ENCODE measurements around the gene SIRT2. TPM values are rescaled to one million over a fixed set of nuclear protein-coding genes. Genes with fewer than 3 reads are reported as not detected.
"Not testable (repeated sequence)": the region's sequence is repeated elsewhere in the genome, so short reads cannot be mapped to it uniquely, and the experiment has no call there.

Gene SIRT2
- total and polyA plus RNA-seq, 2 of the 13 experiments (the other 11 are each of a cell fraction or from before 2014, with no cell fraction given): 22.3 to 26.1 TPM

DNA sequence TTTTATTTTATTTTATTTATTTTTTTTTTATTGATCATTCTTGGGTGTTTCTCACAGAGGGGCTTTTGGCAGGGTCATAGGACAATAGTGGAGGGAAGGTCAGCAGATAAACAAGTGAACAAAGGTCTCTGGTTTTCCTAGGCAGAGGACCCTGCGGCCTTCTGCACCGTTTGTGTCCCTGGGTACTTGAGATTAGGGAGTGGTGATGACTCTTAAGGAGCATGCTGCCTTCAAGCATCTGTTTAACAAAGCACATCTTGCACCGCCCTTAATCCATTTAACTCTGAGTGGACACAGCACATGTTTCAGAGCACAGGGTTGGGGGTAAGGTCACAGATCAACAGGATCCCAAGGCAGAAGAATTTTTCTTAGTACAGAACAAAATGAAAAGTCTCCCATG is 44.5 kb downstream of the SIRT2 start:
- DNase-seq (ENCODE audit: low spot score); POLR2A ChIA-PET; H3K79me2 ChIP-seq (ENCODE audit: insufficient read depth, low read length); H3K9ac ChIP-seq (ENCODE audit: insufficient read depth, low read depth, low read length); BruUV-seq (replicated peaks); H3K4me2 ChIP-seq (ENCODE audit: low read depth, low read length); FAIRE-seq; H3K27ac ChIP-seq (ENCODE audit: extremely low read length, insufficient read depth, low read length); H4K20me1 ChIP-seq (ENCODE audit: insufficient read depth, low read length); H2AFZ ChIP-seq (ENCODE audit: low read length); ATAC-seq; H3K36me3 ChIP-seq (replicated peaks in 1 of 2; ENCODE audit: control insufficient read depth in 1 of 2, insufficient read depth in 2 of 2, low read length in 2 of 2); H3K9me3 ChIP-seq (ENCODE audit: low read length); CTCF ChIA-PET (ENCODE audit: low intra/inter-chr PET ratio, low total read pairs); H3K4me3 ChIP-seq (replicated peaks in 1 of 3; ENCODE audit: insufficient read depth in 1 of 3, low read depth in 2 of 3, low read length in 3 of 3); intact Hi-C loops (cut with micrococcal nuclease; ENCODE audit: unreplicated experiment); H3K27me3 ChIP-seq (ENCODE audit: control insufficient read depth in 1 of 2, insufficient read depth in 2 of 2, low read length in 2 of 2); in situ Hi-C loops (cut with HindIII; ENCODE audit: extremely low pct_ligation_motif_present, low pct_unique_long_range_greater_than_20kb): not testable (repeated sequence)
- peaks cover 53% of the 10 kb centered on the region for H3K4me1 ChIP-seq (ENCODE audit: insufficient read depth, low read length)
- WGBS (ENCODE audit: low lambda C conversion rate): 22% methylated on average over 2 of the region's 3 CpGs

DNA sequence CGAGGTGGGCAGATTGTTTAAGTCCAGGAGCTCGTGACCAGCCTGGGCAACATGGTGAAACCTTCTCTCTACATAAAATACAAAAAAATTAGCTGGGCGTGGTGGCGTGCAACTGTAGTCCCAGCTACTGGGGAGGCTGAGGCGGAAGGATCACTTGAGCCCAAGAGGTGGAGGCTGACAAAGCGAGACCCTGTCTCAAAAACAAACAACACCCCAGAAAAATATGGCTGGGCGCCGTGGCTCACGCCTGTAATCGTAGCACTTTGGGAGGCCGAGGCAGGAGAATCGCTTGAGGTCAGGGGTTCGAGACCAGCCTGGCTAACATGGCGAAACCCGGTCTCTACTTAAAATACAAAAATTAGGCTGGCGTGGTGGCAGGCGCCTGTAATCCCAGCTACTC is 46.2 kb downstream of the SIRT2 start:
- peaks cover 49% of the 10 kb centered on the region for H3K4me1 ChIP-seq (ENCODE audit: insufficient read depth, low read length)
- peak overlapping the region; percentile 91 for H3K27ac ChIP-seq (ENCODE audit: extremely low read length, insufficient read depth, low read length)
- intact Hi-C loops (cut with micrococcal nuclease; ENCODE audit: unreplicated experiment) (no loop called here), in situ Hi-C loops (cut with HindIII; ENCODE audit: extremely low pct_ligation_motif_present, low pct_unique_long_range_greater_than_20kb) (no loop called here)
- H3K27me3 ChIP-seq (ENCODE audit: control insufficient read depth in 1 of 2, insufficient read depth in 2 of 2, low read length in 2 of 2): no peaks in the 10 kb centered on the region; a peak in 1 of 5 replicates
- H3K4me2 ChIP-seq (ENCODE audit: low read depth, low read length): peak overlapping the region; percentile 92
- WGBS (ENCODE audit: low lambda C conversion rate): 84% methylated on average over 17 of the region's 17 CpGs
- H4K20me1 ChIP-seq (ENCODE audit: insufficient read depth, low read length): peaks cover 9% of the 10 kb centered on the region
- CTCF ChIA-PET (ENCODE audit: low intra/inter-chr PET ratio, low total read pairs): no interaction called here
- no peak for FAIRE-seq
- ATAC-seq: no peak
- no peak overlapping the region for H2AFZ ChIP-seq (ENCODE audit: low read length)
- peak overlapping the region; percentile 84 to 93 (median 87); a peak in 5 of 6 replicates for H3K4me3 ChIP-seq (replicated peaks in 1 of 3; ENCODE audit: insufficient read depth in 1 of 3, low read depth in 2 of 3, low read length in 3 of 3)
- peaks cover 19% of the 10 kb centered on the region for H3K79me2 ChIP-seq (ENCODE audit: insufficient read depth, low read length)
- peak overlapping the region; percentile 88 for H3K9ac ChIP-seq (ENCODE audit: insufficient read depth, low read depth, low read length)
- POLR2A ChIA-PET: interaction anchor here (0.8 to 9.1 kb wide), 8 partner anchors 10 to 152 kb away, joined by 3 to 148 read pairs (median 8); partner anchors contain the start of genes ECH1, MRPS12, RINL and SARS2
- DNase-seq (ENCODE audit: low spot score): no peak
- no peaks in the 10 kb centered on the region for H3K9me3 ChIP-seq (ENCODE audit: low read length)
- H3K36me3 ChIP-seq (replicated peaks in 1 of 2; ENCODE audit: control insufficient read depth in 1 of 2, insufficient read depth in 2 of 2, low read length in 2 of 2): no peaks in the 10 kb centered on the region
- BruUV-seq (replicated peaks): no TSS peak
- TF ChIP-seq MBD4 (IDR thresholded peaks at IDR 0.05; ENCODE audit: borderline replicate concordance, low read length) (no peak), JUN (CRISPR knock-in tag; IDR thresholded peaks at IDR 0.05) (0 out of 2 replicates have a peak, but pooled peaks have one; percentile 6), ZMYM3 (CRISPR knock-in tag; IDR thresholded peaks at IDR 0.05) (0 out of 2 replicates have a peak, but pooled peaks have one; percentile 16), ZBTB38 (CRISPR knock-in tag; IDR thresholded peaks at IDR 0.05) (peak; percentile 31; the same call in 1 of the 2 replicates)
- TF ChIP-seq, protein P1, sequence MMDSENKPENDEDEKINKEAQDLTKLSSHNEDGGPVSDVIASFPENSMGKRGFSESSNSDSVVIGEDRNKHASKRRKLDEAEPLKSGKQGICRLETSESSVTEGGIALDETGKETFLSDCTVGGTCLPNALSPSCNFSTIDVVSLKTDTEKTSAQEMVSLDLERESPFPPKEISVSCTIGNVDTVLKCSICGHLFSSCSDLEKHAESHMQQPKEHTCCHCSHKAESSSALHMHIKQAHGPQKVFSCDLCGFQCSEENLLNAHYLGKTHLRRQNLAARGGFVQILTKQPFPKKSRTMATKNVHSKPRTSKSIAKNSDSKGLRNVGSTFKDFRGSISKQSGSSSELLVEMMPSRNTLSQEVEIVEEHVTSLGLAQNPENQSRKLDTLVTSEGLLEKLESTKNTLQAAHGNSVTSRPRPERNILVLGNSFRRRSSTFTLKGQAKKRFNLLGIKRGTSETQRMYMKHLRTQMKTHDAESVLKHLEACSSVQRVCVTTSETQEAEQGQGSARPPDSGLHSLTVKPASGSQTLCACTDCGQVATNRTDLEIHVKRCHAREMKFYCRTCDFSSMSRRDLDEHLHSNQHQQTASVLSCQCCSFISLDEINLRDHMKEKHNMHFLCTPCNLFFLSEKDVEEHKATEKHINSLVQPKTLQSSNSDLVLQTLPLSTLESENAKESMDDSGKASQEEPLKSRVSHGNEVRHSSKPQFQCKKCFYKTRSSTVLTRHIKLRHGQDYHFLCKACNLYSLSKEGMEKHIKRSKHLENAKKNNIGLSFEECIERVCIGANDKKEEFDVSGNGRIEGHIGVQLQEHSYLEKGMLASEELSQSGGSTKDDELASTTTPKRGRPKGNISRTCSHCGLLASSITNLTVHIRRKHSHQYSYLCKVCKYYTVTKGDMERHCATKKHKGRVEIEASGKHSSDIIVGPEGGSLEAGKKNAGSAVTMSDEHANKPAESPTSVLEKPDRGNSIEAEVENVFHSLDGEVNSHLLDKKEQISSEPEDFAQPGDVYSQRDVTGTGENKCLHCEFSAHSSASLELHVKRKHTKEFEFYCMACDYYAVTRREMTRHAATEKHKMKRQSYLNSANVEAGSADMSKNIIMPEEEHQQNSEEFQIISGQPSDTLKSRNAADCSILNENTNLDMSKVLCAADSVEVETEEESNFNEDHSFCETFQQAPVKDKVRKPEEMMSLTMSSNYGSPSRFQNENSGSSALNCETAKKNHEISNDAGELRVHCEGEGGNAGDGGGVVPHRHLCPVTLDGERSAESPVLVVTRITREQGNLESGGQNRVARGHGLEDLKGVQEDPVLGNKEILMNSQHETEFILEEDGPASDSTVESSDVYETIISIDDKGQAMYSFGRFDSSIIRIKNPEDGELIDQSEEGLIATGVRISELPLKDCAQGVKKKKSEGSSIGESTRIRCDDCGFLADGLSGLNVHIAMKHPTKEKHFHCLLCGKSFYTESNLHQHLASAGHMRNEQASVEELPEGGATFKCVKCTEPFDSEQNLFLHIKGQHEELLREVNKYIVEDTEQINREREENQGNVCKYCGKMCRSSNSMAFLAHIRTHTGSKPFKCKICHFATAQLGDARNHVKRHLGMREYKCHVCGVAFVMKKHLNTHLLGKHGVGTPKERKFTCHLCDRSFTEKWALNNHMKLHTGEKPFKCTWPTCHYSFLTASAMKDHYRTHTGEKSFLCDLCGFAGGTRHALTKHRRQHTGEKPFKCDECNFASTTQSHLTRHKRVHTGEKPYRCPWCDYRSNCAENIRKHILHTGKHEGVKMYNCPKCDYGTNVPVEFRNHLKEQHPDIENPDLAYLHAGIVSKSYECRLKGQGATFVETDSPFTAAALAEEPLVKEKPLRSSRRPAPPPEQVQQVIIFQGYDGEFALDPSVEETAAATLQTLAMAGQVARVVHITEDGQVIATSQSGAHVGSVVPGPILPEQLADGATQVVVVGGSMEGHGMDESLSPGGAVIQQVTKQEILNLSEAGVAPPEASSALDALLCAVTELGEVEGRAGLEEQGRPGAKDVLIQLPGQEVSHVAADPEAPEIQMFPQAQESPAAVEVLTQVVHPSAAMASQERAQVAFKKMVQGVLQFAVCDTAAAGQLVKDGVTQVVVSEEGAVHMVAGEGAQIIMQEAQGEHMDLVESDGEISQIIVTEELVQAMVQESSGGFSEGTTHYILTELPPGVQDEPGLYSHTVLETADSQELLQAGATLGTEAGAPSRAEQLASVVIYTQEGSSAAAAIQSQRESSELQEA (CRISPR knock-in tag; IDR thresholded peaks at IDR 0.05; ENCODE audit: not compliant biosample characterization): peak; percentile 2
- TF ChIP-seq, protein P2, sequence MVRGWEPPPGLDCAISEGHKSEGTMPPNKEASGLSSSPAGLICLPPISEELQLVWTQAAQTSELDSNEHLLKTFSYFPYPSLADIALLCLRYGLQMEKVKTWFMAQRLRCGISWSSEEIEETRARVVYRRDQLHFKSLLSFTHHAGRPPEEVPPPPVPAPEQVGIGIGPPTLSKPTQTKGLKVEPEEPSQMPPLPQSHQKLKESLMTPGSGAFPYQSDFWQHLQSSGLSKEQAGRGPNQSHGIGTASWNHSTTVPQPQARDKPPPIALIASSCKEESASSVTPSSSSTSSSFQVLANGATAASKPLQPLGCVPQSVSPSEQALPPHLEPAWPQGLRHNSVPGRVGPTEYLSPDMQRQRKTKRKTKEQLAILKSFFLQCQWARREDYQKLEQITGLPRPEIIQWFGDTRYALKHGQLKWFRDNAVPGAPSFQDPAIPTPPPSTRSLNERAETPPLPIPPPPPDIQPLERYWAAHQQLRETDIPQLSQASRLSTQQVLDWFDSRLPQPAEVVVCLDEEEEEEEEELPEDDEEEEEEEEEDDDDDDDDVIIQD (CRISPR knock-in tag; IDR thresholded peaks at IDR 0.05; ENCODE audit: low read depth): no peak

Measured in HepG2 (cell line).